ENCODE measurements around the gene TNFRSF14. TPM values are rescaled to one million over a fixed set of nuclear protein-coding genes. Genes with fewer than 3 reads are reported as not detected.
"Not testable (repeated sequence)": the region's sequence is repeated elsewhere in the genome, so short reads cannot be mapped to it uniquely, and the experiment has no call there.

TNFRSF14 gene
- total RNA-seq, 1 donor from 2014 or later: 0.36 TPM

DNA sequence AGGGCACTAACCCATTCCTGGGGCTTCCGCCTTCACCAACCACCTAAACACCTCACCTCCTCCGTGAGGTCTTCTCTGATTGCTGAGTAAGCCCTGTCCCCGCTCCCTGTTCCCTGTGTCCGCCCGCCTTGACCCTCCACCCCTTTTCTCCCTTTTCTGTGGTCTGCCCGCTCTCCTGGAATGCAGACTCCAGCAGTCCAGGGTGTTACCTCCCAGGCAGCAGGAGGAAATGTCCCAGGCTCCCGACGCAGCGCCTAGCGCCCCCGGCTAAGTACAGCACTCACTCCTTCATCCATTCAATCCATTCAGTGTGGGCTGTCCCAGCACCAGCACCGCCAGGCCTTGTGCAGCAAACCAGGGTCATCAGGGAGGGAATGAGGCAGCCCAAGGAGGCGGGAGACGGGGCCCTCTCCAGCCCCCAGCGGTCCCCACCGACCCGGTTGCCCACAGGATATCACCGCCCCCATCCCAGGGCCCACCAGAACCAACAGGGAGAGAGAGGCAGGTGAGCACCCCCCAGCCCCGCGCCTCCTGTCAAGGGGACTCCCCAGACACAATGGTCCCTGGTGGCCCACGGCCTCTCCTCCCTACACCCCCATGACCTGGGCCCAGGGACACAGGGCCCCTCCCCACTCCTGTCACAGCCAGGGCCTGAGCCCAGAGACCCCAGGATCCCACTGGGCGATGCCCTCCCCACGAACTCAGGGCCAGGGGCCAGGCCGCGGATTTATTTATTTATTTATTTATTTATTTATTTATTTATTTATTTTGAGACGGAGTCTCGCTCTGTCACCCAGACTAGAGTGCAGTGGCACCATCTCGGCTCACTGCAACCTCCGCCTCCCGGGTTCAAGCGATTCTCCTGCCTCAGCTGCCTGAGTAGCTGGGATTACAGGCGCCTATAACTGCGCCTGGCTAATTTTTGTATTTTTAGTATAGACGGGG lies 10.2 kb downstream of the TNFRSF14 start:
- no peak overlapping the region for H3K4me3 ChIP-seq (ENCODE audit: insufficient read depth, low read depth, low read length)
- TF ChIP-seq EZH2 (IDR thresholded peaks at IDR 0.05; ENCODE audit: insufficient read depth, low read length): no peak
- TF ChIP-seq, protein P1, sequence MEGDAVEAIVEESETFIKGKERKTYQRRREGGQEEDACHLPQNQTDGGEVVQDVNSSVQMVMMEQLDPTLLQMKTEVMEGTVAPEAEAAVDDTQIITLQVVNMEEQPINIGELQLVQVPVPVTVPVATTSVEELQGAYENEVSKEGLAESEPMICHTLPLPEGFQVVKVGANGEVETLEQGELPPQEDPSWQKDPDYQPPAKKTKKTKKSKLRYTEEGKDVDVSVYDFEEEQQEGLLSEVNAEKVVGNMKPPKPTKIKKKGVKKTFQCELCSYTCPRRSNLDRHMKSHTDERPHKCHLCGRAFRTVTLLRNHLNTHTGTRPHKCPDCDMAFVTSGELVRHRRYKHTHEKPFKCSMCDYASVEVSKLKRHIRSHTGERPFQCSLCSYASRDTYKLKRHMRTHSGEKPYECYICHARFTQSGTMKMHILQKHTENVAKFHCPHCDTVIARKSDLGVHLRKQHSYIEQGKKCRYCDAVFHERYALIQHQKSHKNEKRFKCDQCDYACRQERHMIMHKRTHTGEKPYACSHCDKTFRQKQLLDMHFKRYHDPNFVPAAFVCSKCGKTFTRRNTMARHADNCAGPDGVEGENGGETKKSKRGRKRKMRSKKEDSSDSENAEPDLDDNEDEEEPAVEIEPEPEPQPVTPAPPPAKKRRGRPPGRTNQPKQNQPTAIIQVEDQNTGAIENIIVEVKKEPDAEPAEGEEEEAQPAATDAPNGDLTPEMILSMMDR (IDR thresholded peaks at IDR 0.05; ENCODE audit: insufficient read depth, low read depth, low read length): no peak
- no peaks in the 10 kb centered on the region for H3K27me3 ChIP-seq (ENCODE audit: insufficient read depth, low read length)
- DNase-seq (ENCODE audit: low read depth) (no peak), FAIRE-seq (no peak)
- H2AFZ ChIP-seq (ENCODE audit: low read depth, low read length): no peak overlapping the region
- no peak overlapping the region for H3K4me2 ChIP-seq (ENCODE audit: low read length)
- H4K20me1 ChIP-seq (ENCODE audit: insufficient read depth, low read length): no peaks in the 10 kb centered on the region
- Mint-ChIP-seq H3K27ac (ENCODE audit: unreplicated experiment) (no peak overlapping the region), H3K4me3 (ENCODE audit: unreplicated experiment) (no peak overlapping the region), H3K9me3 (ENCODE audit: unreplicated experiment) (no peaks in the 10 kb centered on the region), H3K36me3 (ENCODE audit: low read depth, unreplicated experiment) (no peaks in the 10 kb centered on the region), H3K27me3 (ENCODE audit: low read depth, unreplicated experiment) (peaks cover 25% of the 10 kb centered on the region), H3K4me1 (ENCODE audit: low read depth, unreplicated experiment) (peaks cover 5% of the 10 kb centered on the region)
- H3K27ac ChIP-seq (ENCODE audit: low read depth, low read length): no peak overlapping the region
- H3K79me2 ChIP-seq (ENCODE audit: insufficient read depth, low read length): no peaks in the 10 kb centered on the region
- H3K36me3 ChIP-seq (ENCODE audit: insufficient read depth, low read length): no peaks in the 10 kb centered on the region
- no peaks in the 10 kb centered on the region for H3K4me1 ChIP-seq (ENCODE audit: insufficient read depth, low read length)
- no peaks in the 10 kb centered on the region for H3K9me3 ChIP-seq (ENCODE audit: insufficient read depth, low read depth, low read length)
- H3K9ac ChIP-seq (ENCODE audit: low read length): no peak overlapping the region

DNA sequence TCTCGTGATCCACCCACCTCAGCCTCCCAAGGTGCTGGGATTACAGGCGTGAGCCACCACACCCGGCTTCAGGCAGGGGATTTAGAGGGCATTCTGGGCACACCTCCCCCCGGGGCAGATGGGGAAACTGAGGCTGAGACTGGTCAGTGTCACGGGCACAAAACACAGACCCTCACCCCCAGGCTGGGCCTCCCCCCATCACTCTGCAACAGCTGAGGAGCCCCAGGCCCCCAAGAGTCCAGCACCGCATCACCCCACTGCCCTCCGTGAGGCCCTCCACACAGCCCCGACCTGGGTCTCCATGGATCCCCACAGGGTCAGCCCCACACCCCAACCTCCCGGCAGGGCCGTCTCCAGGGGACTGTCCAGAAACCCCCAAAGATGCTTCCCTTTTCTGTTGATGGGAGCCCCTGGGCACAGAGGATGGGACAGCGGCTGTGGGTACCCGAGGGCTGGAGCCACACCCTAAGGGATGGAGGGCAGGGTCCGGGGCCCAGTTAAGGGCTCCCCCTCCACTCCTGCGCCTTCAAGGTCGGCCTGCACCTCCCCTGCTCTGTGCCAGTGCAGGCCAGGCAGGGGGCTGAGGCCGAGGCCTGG lies 11.0 kb downstream of the TNFRSF14 start:
- H4K20me1 ChIP-seq (ENCODE audit: insufficient read depth, low read length): no peaks in the 10 kb centered on the region
- Mint-ChIP-seq H3K4me3 (ENCODE audit: unreplicated experiment) (no peak overlapping the region), H3K9me3 (ENCODE audit: unreplicated experiment) (no peaks in the 10 kb centered on the region), H3K27me3 (ENCODE audit: low read depth, unreplicated experiment) (peaks cover 23% of the 10 kb centered on the region), H3K27ac (ENCODE audit: unreplicated experiment) (no peak overlapping the region), H3K36me3 (ENCODE audit: low read depth, unreplicated experiment) (no peaks in the 10 kb centered on the region), H3K4me1 (ENCODE audit: low read depth, unreplicated experiment) (peaks cover 5% of the 10 kb centered on the region)
- no peak overlapping the region for H3K4me3 ChIP-seq (ENCODE audit: insufficient read depth, low read depth, low read length)
- no peak overlapping the region for H3K9ac ChIP-seq (ENCODE audit: low read length)
- no peaks in the 10 kb centered on the region for H3K27me3 ChIP-seq (ENCODE audit: insufficient read depth, low read length)
- no peak overlapping the region for H2AFZ ChIP-seq (ENCODE audit: low read depth, low read length)
- no peak for FAIRE-seq
- no peaks in the 10 kb centered on the region for H3K79me2 ChIP-seq (ENCODE audit: insufficient read depth, low read length)
- no peaks in the 10 kb centered on the region for H3K9me3 ChIP-seq (ENCODE audit: insufficient read depth, low read depth, low read length)
- TF ChIP-seq, protein P1 (IDR thresholded peaks at IDR 0.05; ENCODE audit: insufficient read depth, low read depth, low read length): no peak
- no peak for TF ChIP-seq EZH2 (IDR thresholded peaks at IDR 0.05; ENCODE audit: insufficient read depth, low read length)
- H3K27ac ChIP-seq (ENCODE audit: low read depth, low read length): no peak overlapping the region
- no peak overlapping the region for H3K4me2 ChIP-seq (ENCODE audit: low read length)
- H3K4me1 ChIP-seq (ENCODE audit: insufficient read depth, low read length): no peaks in the 10 kb centered on the region
- H3K36me3 ChIP-seq (ENCODE audit: insufficient read depth, low read length): no peaks in the 10 kb centered on the region
- DNase-seq (ENCODE audit: low read depth): no peak

DNA sequence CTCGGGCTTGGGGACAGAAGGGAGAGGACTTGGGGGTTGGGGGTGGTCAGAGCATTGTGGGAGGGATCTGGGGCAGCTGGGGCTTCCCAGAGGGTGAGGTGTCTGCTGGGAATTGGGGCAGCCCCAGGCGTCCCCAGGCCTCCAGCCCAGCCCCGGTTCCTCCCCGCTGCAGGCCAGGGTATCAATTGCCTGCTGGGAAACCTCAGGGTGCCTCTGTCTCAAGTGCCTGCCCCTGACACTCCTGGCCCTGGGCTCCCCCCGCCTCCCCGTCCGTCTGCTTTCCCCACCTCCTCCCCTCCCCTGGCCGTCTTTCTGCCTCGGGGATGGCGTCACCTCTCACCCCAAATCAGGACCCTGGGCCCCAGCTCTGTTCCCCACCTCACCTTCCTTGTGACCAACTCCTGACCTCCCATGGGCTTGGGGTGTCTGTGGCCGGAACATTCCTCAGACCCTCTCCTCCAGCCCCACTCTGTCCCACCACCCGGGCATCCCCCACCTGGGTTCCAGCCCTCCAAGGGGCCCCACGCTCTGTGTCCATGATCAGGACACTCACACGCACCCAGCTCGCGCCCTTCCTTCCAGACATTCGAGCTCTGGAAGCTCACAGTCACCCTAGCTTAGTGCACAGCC lies 12.1 kb downstream of the TNFRSF14 start:
- H3K4me1 ChIP-seq (ENCODE audit: insufficient read depth, low read length); H3K27ac Mint-ChIP-seq (ENCODE audit: unreplicated experiment); H3K9me3 ChIP-seq (ENCODE audit: insufficient read depth, low read depth, low read length); H3K4me3 Mint-ChIP-seq (ENCODE audit: unreplicated experiment); DNase-seq (ENCODE audit: low read depth); H3K27ac ChIP-seq (ENCODE audit: low read depth, low read length); H3K79me2 ChIP-seq (ENCODE audit: insufficient read depth, low read length); H3K9ac ChIP-seq (ENCODE audit: low read length); H3K36me3 Mint-ChIP-seq (ENCODE audit: low read depth, unreplicated experiment); H3K4me3 ChIP-seq (ENCODE audit: insufficient read depth, low read depth, low read length); H3K36me3 ChIP-seq (ENCODE audit: insufficient read depth, low read length); H3K4me2 ChIP-seq (ENCODE audit: low read length); H3K9me3 Mint-ChIP-seq (ENCODE audit: unreplicated experiment); H3K4me1 Mint-ChIP-seq (ENCODE audit: low read depth, unreplicated experiment); H2AFZ ChIP-seq (ENCODE audit: low read depth, low read length); FAIRE-seq; H3K27me3 ChIP-seq (ENCODE audit: insufficient read depth, low read length); H4K20me1 ChIP-seq (ENCODE audit: insufficient read depth, low read length): not testable (repeated sequence)
- peaks cover 29% of the 10 kb centered on the region for H3K27me3 Mint-ChIP-seq (ENCODE audit: low read depth, unreplicated experiment)
